GM12891 (cell line): ENCODE results near the gene DYTN.

Experiments used
- PAX5 ChIP-seq: IDR thresholded peaks from 2 replicates; pipeline ENCODE4 v1.6.1; 2011; ENCODE audit warnings: low read length, moderate library complexity, mild to moderate bottlenecking; ENCODE audit not compliant: insufficient read depth, severe bottlenecking
- POLR2A ChIP-seq: IDR thresholded peaks from 2 replicates; pipeline ENCODE4 v1.6.1; 2011; ENCODE audit warnings: low read depth, low read length, control low read depth
- POLR2AphosphoS5 ChIP-seq: IDR thresholded peaks from 2 replicates; pipeline ENCODE4 v1.6.1; 2011; ENCODE audit warnings: low read depth, low read length, control low read depth
- TAF1 ChIP-seq: IDR thresholded peaks from 2 replicates; pipeline ENCODE4 v1.6.1; 2011; ENCODE audit warnings: low read depth, low read length, control low read depth

DNA sequence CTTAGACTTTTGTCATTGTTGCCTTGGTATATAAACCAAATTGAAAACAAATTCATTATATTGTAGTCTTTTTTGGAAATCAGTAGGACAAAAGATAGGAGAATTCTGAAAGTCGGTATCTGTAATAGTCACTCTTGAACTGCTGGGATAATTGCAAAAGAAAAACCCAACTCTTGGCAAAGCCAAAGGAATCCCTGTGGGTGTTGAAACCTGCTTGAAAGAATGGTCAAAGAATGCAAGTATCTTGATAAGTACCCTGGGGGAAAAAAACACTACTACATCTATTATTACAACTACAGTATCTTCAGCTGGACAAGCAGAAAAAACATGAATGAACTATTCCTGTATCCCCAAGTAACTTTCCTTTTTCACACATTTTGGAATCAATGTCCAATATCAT is 83.2 kb downstream of the DYTN start:
- TF ChIP-seq POLR2AphosphoS5 (no peak), POLR2A (no peak), TAF1 (no peak), PAX5 (no peak)
